ENCODE results near the gene RNF115. TPM values are rescaled to one million over a fixed set of nuclear protein-coding genes. Genes with fewer than 3 reads are reported as not detected.

Gene RNF115
- total RNA-seq, 2 experiments from 2014 or later: 10.1 TPM

Small RNAs within 50 kb of the gene (microRNA-seq; reads per million reads assigned to microRNA genes)
- 1.2 reads per million for gene MIR6736 (ENCODE audit: borderline microRNAs expressed, borderline number of aligned reads, borderline replicate concordance)

Other genes with a start within 250 kb of the RNF115 start
- 10 to 100 TPM; 22.7 to 24.9 TPM for gene GPR89A, start 216.1 kb downstream of the RNF115 start, total RNA-seq
- not detected for gene PDZK1, start 116.7 kb downstream of the RNF115 start, total RNA-seq
- gene CD160, start 104.6 kb downstream of the RNF115 start, total RNA-seq: under 1 TPM; 0.14 to 0.31 TPM
- 10 to 100 TPM; 27.3 to 28.9 TPM for gene POLR3C, start 105 bp upstream of the RNF115 start, total RNA-seq
- gene NUDT17, start 21.5 kb upstream of the RNF115 start, total RNA-seq: 1 to 10 TPM; 2.8 to 3.8 TPM
- gene PIAS3, start 35.0 kb upstream of the RNF115 start, total RNA-seq: 10 to 100 TPM; 17.8 to 17.9 TPM
- under 1 TPM; 0.24 to 0.36 TPM for gene ANKRD35, start 61.8 kb upstream of the RNF115 start, total RNA-seq
- 1 to 10 TPM; 1.0 to 1.1 TPM for gene ITGA10, start 86.0 kb upstream of the RNF115 start, total RNA-seq
- 10 to 100 TPM; 22.8 to 25.6 TPM for gene PEX11B, start 94.6 kb upstream of the RNF115 start, total RNA-seq
- 100 to 1,000 TPM; 275 to 277 TPM for gene RBM8A, start 103.4 kb upstream of the RNF115 start, total RNA-seq
- 10 to 100 TPM; 46.6 to 47.8 TPM for gene LIX1L, start 133.9 kb upstream of the RNF115 start, total RNA-seq
- gene ANKRD34A, start 140.5 kb upstream of the RNF115 start, total RNA-seq: 1 to 10 TPM; 4.6 to 4.7 TPM
- 10 to 100 TPM; 27.3 to 30.9 TPM for gene POLR3GL, start 140.6 kb upstream of the RNF115 start, total RNA-seq
- gene TXNIP, start 172.5 kb upstream of the RNF115 start, total RNA-seq: 10 to 100 TPM; 82.6 to 88.8 TPM
- not detected for gene HJV, start 197.6 kb upstream of the RNF115 start, total RNA-seq